Astrocyte of the spinal cord (primary cell): ENCODE data around the gene POLE3.
"Not testable (repeated sequence)": the region's sequence is repeated elsewhere in the genome, so short reads cannot be mapped to it uniquely, and the experiment has no call there.

ENCODE experiments used
- DNase-seq: peaks from one replicate; pipeline ENCODE4 v3.0.0; 2011; ENCODE audit warnings: low read depth, low spot score
- H3K4me3 ChIP-seq: 2 replicates; pipeline ENCODE4 v1.5.1; 2011; ENCODE audit warnings: low read depth, mild to moderate bottlenecking, low read length, moderate library complexity
- in situ Hi-C: cut with HindIII; loops from 2 replicates; pipeline ENCODE4 v1.10.0; 2017; ENCODE audit warnings: low sequenced_read_pairs
- TF ChIP-seq, protein P1 (sequence below): IDR thresholded peaks from 2 replicates; pipeline ENCODE4 v1.5.1; 2012; ENCODE audit warnings: low read depth, mild to moderate bottlenecking, low read length, inconsistent platforms

Gene POLE3

DNA sequence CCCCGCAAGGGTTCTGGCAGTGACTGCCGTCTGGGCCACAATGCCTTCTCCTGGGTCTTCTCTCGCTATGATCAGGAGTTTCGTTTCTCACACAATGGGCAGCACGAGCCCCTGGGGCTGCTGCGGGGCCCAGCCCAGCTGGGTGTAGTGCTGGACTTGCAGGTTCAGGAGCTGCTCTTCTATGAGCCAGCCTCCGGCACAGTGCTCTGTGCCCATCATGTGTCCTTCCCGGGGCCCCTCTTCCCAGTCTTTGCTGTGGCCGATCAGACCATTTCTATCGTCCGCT, 40.7 kb downstream of the POLE3 start:
- no peak for DNase-seq
- in situ Hi-C loops: no loop called here
- no peak overlapping the region for H3K4me3 ChIP-seq
- TF ChIP-seq, protein P1, sequence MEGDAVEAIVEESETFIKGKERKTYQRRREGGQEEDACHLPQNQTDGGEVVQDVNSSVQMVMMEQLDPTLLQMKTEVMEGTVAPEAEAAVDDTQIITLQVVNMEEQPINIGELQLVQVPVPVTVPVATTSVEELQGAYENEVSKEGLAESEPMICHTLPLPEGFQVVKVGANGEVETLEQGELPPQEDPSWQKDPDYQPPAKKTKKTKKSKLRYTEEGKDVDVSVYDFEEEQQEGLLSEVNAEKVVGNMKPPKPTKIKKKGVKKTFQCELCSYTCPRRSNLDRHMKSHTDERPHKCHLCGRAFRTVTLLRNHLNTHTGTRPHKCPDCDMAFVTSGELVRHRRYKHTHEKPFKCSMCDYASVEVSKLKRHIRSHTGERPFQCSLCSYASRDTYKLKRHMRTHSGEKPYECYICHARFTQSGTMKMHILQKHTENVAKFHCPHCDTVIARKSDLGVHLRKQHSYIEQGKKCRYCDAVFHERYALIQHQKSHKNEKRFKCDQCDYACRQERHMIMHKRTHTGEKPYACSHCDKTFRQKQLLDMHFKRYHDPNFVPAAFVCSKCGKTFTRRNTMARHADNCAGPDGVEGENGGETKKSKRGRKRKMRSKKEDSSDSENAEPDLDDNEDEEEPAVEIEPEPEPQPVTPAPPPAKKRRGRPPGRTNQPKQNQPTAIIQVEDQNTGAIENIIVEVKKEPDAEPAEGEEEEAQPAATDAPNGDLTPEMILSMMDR: no peak

DNA sequence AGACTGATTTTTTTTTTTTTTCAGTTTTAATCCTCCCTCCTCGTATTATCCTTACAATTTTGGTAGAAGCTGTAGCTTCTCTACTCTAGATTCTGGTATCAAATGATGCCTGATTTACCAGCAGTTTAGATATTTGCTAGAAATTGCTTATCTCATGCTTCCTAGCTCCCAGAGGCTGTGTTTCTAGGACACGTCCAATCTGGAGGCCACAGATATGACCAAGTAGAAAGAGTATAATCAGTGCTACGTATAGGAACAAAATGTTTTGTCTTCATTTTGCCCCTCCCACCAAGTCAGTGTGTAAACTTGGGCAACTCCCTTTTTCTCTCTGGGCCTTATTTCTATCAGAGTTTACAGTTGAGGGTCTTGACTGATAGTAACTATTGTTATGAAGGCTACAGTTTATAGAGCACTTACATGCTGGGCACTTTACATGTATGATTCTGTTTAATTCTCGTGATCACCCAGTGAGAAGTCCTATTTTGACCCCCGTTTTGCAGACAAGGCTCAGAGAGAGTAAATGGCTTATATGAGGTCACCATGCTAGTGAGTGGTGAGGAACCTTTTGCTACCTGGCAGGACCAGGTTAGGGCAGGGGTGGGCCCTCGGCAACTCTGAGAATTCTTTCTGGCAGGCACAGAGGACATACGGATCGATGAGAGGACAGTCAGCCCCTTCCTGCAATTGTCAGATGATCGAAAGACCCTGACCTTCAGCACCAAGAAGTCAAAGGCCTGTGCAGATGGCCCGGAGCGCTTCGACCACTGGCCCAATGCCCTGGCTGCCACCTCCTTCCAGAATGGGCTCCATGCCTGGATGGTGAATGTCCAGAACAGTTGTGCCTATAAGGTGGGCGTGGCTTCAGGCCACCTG, 41.3 kb downstream of the POLE3 start:
- no peak for DNase-seq
- in situ Hi-C loops: no loop called here
- TF ChIP-seq, protein P1: no peak
- no peak overlapping the region for H3K4me3 ChIP-seq

DNA sequence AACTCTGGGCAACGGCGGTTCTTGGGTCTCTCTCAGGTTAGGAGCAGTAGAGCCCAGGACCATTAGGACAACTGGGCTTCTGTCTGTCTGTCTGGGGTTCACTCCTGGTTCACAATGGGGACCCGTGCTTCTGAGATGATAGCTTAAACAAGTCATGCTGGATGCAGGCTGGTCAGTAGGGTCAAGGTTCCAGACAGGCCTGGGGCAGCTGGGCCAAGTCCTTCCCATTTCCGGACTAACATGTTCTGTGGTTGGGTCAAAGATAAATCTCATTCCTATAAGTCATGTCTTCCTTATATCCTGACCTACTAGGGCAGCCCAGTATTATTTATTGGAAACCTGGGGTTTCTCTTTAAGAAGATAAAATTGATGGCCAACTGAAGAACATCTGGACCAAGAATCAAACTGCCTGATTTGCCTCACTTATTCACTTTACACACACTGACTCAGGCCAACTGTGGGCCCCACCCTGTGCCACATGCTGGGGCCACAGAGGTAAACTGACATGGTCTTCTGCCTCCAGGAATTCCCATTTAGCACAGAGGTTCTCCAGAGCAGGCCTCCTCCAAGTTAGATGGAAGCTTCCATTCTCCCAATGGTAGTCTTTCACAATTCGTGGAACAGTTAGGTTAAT, 42.0 kb downstream of the POLE3 start:
- in situ Hi-C loops: no loop called here
- H3K4me3 ChIP-seq: no peak overlapping the region
- TF ChIP-seq, protein P1: no peak
- DNase-seq: no peak

DNA sequence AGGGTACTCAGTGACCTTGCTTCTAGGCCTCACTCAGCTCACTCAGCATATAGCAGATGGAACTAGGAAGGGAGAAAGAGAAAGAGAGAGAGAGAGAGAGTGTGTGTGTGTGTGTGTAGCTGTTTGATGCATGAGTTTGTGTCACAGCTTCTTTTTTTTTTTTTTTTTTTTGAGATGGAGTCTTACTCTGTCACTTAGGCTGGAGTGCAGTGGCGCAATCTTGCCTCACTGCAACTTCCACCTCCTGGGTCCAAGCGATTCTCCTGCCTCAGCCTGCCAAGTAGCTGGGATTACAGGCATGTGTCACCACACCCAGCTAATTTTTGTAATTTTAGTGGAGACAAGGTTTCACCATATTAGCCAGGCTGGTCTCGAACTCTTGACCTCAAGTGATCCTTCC, 44.8 kb downstream of the POLE3 start:
- H3K4me3 ChIP-seq, in situ Hi-C loops, DNase-seq: not testable (repeated sequence)

DNA sequence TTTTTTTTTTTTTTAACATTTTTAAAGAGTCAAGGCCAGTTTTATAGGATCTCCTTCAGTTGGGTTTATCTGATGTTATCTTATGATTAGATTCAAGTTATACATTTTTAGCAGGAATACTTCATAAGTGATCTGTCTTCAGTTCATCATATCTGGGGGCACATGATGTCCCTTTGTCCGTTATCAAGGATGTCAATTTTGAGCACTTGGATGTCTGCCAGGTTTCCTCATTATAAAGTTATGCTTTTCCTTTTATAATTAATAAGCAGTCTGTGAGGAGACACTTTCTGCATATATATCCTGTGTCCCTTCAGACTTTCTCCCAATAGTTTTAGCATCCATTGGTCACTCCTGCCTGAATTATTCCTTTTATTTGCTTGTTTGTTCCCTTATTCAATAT, 45.5 kb downstream of the POLE3 start:
- in situ Hi-C loops: no loop called here
- TF ChIP-seq, protein P1: no peak
- DNase-seq: no peak
- H3K4me3 ChIP-seq: no peak overlapping the region

DNA sequence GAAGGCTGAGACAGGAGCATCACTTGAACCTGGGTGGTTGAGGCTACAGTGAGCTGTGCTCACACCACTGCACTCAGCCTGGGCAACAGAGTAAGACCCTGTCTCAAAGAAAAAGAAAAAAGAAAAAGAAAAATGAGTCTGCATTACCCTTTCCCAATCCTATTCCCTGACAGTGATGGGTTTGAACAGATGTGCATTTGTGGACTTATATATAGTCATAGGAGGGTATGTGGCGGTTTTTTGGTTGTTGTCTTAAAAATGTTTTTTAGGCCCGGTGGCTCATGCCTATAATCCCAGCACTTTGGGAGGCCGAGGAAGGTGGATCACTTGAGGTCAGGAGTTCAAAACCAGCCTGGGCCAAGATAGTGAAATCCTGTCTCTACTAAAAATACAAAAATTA, 47.1 kb downstream of the POLE3 start:
- no peak for DNase-seq
- in situ Hi-C loops: no loop called here
- TF ChIP-seq, protein P1: no peak
- no peak overlapping the region for H3K4me3 ChIP-seq

DNA sequence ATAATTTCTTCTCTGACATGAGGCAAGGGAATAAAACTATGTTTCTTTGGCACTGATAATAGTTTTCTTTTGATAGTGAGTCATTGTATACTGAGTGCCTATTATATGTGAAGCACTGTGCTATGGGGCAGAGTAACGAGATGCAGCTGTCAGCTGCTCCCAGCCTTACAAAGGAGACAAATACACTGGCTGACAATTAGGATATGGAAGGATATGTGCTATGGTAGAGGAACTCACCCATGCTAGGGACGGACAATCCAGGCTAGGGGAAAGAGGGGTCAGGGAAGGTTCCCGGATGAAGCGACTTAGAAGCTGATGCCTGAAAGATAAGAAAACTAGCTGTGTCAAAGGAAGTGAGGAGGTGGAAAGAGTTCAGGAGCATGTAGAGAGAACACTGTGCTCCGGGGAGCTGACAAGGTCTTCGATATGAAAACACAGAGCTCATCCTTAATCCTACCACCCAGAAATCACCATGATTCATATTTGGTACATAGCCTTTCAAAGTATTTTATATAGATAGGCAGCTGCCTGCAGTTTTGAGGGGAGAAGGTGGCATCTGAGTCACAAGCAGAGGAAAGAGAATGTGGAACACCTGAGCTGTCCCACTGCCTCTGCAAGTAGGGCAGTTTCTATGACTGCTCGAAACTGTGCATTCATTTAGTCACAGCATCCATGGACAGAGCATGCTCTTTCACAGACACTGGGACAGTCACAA, 49.0 kb downstream of the POLE3 start:
- in situ Hi-C loops: no loop called here
- peak; percentile 8 for DNase-seq
- H3K4me3 ChIP-seq: no peak overlapping the region
- TF ChIP-seq, protein P1: no peak
